SK-N-MC (cell line): ENCODE data around the gene EPS15.
"Not testable (repeated sequence)": the region's sequence is repeated elsewhere in the genome, so short reads cannot be mapped to it uniquely, and the experiment has no call there.

Source experiments
- EZH2 ChIP-seq: fragments of 200-600 bp; sonication (generic); IDR thresholded peaks from one replicate; pipeline ENCODE4 v1.6.1; 2017; ENCODE audit warnings: antibody characterized with exemption
- POLR2AphosphoS5 ChIP-seq: IDR thresholded peaks from 2 replicates; pipeline ENCODE4 v1.6.1; 2012; ENCODE audit warnings: mild to moderate bottlenecking, low read depth, low read length, borderline replicate concordance

GRCh38 chr1:51448844-51449454, 70.1 kb downstream of the EPS15 start:
- TF ChIP-seq EZH2, POLR2AphosphoS5: not testable (repeated sequence)
